Measurements from ENCODE around the gene ZSWIM2.

The ZSWIM2 gene

GRCh38 chr2:186842373-186842772, 6.6 kb downstream of the ZSWIM2 start:
- H3K9me3 ChIP-seq (ENCODE audit: insufficient read depth, low read length, severe bottlenecking): no peaks in the 10 kb centered on the region
- H3K4me3 ChIP-seq (ENCODE audit: low read depth in 1 of 2, low read length in 2 of 2): no peak overlapping the region
- H3K9ac ChIP-seq (ENCODE audit: low read depth, low read length): no peak overlapping the region
- no peaks in the 10 kb centered on the region for H4K20me1 ChIP-seq (ENCODE audit: insufficient read depth, low read length)
- no peak overlapping the region for H3K27ac ChIP-seq (ENCODE audit: low read length)
- ATAC-seq (ENCODE audit: insufficient read depth, low read depth) (no peak), DNase-seq (no peak)
- TF ChIP-seq EZH2 (IDR thresholded peaks at IDR 0.05; ENCODE audit: borderline replicate concordance, low read depth, low read length, severe bottlenecking) (no peak), CTCF (IDR thresholded peaks at IDR 0.05; ENCODE audit: borderline replicate concordance, extremely low read depth, low read length, poor library complexity, severe bottlenecking) (no peak)
- no peak overlapping the region for H3K4me2 ChIP-seq (ENCODE audit: insufficient read depth, low read length)
- no peak overlapping the region for H2AFZ ChIP-seq (ENCODE audit: low read depth, low read length)
- H3K79me2 ChIP-seq (ENCODE audit: insufficient read depth, low read length): no peaks in the 10 kb centered on the region
- H3K36me3 ChIP-seq (ENCODE audit: insufficient read depth, low read length): no peaks in the 10 kb centered on the region
- no peaks in the 10 kb centered on the region for H3K27me3 ChIP-seq (ENCODE audit: insufficient read depth, low read length, poor library complexity)
- no peaks in the 10 kb centered on the region for H3K4me1 ChIP-seq (ENCODE audit: insufficient read depth, low read length)

GRCh38 chr2:186841940-186842339, 7.0 kb downstream of the ZSWIM2 start:
- H2AFZ ChIP-seq (ENCODE audit: low read depth, low read length): no peak overlapping the region
- ATAC-seq (ENCODE audit: insufficient read depth, low read depth): no peak
- TF ChIP-seq EZH2 (IDR thresholded peaks at IDR 0.05; ENCODE audit: borderline replicate concordance, low read depth, low read length, severe bottlenecking) (no peak), CTCF (IDR thresholded peaks at IDR 0.05; ENCODE audit: borderline replicate concordance, extremely low read depth, low read length, poor library complexity, severe bottlenecking) (no peak)
- no peaks in the 10 kb centered on the region for H3K9me3 ChIP-seq (ENCODE audit: insufficient read depth, low read length, severe bottlenecking)
- no peak overlapping the region for H3K9ac ChIP-seq (ENCODE audit: low read depth, low read length)
- no peak for DNase-seq
- H3K79me2 ChIP-seq (ENCODE audit: insufficient read depth, low read length): no peaks in the 10 kb centered on the region
- H3K4me3 ChIP-seq (ENCODE audit: low read depth in 1 of 2, low read length in 2 of 2): no peak overlapping the region
- no peak overlapping the region for H3K27ac ChIP-seq (ENCODE audit: low read length)
- no peak overlapping the region for H3K4me2 ChIP-seq (ENCODE audit: insufficient read depth, low read length)
- H4K20me1 ChIP-seq (ENCODE audit: insufficient read depth, low read length): no peaks in the 10 kb centered on the region
- no peaks in the 10 kb centered on the region for H3K27me3 ChIP-seq (ENCODE audit: insufficient read depth, low read length, poor library complexity)
- H3K4me1 ChIP-seq (ENCODE audit: insufficient read depth, low read length): no peaks in the 10 kb centered on the region
- H3K36me3 ChIP-seq (ENCODE audit: insufficient read depth, low read length): no peaks in the 10 kb centered on the region

GRCh38 chr2:186835628-186836027, 13.3 kb downstream of the ZSWIM2 start:
- Histone ChIP-seq H3K36me3 (ENCODE audit: insufficient read depth, low read length) (no peaks in the 10 kb centered on the region), H3K4me1 (ENCODE audit: insufficient read depth, low read length) (no peaks in the 10 kb centered on the region), H3K4me2 (ENCODE audit: insufficient read depth, low read length) (no peak overlapping the region), H3K9me3 (ENCODE audit: insufficient read depth, low read length, severe bottlenecking) (no peaks in the 10 kb centered on the region), H3K4me3 (ENCODE audit: low read depth in 1 of 2, low read length in 2 of 2) (no peak overlapping the region), H2AFZ (ENCODE audit: low read depth, low read length) (no peak overlapping the region), H3K79me2 (ENCODE audit: insufficient read depth, low read length) (no peaks in the 10 kb centered on the region), H4K20me1 (ENCODE audit: insufficient read depth, low read length) (no peaks in the 10 kb centered on the region), H3K9ac (ENCODE audit: low read depth, low read length) (no peak overlapping the region), H3K27ac (ENCODE audit: low read length) (no peak overlapping the region), H3K27me3 (ENCODE audit: insufficient read depth, low read length, poor library complexity) (no peaks in the 10 kb centered on the region)
- no peak for TF ChIP-seq EZH2 (IDR thresholded peaks at IDR 0.05; ENCODE audit: borderline replicate concordance, low read depth, low read length, severe bottlenecking)
- TF ChIP-seq CTCF (IDR thresholded peaks at IDR 0.05; ENCODE audit: borderline replicate concordance, extremely low read depth, low read length, poor library complexity, severe bottlenecking): no peak
- DNase-seq (no peak), ATAC-seq (ENCODE audit: insufficient read depth, low read depth) (no peak)
